OCI-LY3 (cell line): ENCODE data around the gene EGFLAM.

ENCODE experiments used
- EZH2phosphoT487 ChIP-seq: fragments of 200-600 bp; shearing (Covaris generic); IDR thresholded peaks from 2 replicates; pipeline ENCODE4 v1.6.1; 2018; ENCODE audit warnings: antibody characterized with exemption, mixed run types, low read depth
- TF ChIP-seq, protein P1 (sequence below): fragments of 200-600, 300-600 bp; sonication (generic); IDR thresholded peaks from 2 replicates; pipeline ENCODE4 v1.5.1; 2014; ENCODE audit warnings: antibody characterized with exemption, low read length, low read depth

DNA sequence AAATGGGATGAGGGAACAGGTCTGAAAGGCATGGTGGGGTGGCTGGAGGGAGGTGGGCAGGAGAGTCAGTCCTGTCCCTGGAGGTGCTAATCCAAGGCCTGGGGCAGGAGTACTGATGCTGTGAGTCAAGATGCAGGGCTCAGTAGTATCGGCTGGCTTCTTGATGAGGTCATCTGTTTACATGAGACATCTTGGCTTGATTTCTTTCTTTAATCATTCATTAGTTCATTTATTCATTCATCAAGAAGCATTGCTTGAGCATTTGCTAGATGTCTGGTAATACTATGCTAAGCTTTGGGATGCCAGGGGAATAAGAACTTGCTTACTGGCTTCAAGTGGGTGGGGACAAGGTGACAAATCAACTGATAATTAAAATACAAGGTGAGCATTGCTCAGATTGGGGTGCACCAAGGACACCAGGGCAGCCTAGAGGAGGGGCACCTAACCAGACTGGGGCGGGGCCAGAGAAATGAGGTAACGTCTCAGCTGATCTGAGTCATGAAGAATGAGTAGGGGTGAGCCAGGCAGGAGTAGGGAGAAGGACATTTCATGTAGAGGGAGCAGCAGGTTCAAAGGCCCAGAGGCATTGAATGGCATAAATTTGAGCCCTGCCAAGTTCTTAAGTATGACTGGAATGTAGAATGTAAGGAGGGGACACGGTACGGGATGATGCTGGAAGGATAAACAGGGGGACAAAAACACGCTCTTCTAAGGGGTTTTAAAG is 88.8 kb downstream of the EGFLAM start:
- TF ChIP-seq, protein P1, sequence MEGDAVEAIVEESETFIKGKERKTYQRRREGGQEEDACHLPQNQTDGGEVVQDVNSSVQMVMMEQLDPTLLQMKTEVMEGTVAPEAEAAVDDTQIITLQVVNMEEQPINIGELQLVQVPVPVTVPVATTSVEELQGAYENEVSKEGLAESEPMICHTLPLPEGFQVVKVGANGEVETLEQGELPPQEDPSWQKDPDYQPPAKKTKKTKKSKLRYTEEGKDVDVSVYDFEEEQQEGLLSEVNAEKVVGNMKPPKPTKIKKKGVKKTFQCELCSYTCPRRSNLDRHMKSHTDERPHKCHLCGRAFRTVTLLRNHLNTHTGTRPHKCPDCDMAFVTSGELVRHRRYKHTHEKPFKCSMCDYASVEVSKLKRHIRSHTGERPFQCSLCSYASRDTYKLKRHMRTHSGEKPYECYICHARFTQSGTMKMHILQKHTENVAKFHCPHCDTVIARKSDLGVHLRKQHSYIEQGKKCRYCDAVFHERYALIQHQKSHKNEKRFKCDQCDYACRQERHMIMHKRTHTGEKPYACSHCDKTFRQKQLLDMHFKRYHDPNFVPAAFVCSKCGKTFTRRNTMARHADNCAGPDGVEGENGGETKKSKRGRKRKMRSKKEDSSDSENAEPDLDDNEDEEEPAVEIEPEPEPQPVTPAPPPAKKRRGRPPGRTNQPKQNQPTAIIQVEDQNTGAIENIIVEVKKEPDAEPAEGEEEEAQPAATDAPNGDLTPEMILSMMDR = no peak
- TF ChIP-seq EZH2phosphoT487 = no peak
